Putamen (tissue), 1 donor: ENCODE measurements around the gene AGRN.
"Not testable (repeated sequence)": the region's sequence is repeated elsewhere in the genome, so short reads cannot be mapped to it uniquely, and the experiment has no call there.

Source experiments
- DNase-seq: peaks from one replicate; pipeline ENCODE4 v3.0.0-alpha.2; 2016; ENCODE audit warnings: low spot score

The AGRN gene

DNA sequence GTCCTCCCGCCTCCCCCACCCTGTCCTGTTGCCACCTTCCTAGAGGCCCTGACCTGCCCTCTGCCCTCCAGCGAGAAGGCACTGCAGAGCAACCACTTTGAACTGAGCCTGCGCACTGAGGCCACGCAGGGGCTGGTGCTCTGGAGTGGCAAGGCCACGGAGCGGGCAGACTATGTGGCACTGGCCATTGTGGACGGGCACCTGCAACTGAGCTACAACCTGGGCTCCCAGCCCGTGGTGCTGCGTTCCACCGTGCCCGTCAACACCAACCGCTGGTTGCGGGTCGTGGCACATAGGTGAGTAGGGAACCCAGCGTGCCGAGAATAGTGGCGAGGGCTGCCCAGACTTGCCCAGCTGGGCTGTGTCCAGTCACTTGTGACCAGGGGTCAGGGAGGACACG is 33.8 kb downstream of the AGRN start:
- no peak for DNase-seq

- DNase-seq: no peak
Measured at GRCh38 chr1:1054099-1054700, 34.3 kb downstream of the AGRN start.

DNA sequence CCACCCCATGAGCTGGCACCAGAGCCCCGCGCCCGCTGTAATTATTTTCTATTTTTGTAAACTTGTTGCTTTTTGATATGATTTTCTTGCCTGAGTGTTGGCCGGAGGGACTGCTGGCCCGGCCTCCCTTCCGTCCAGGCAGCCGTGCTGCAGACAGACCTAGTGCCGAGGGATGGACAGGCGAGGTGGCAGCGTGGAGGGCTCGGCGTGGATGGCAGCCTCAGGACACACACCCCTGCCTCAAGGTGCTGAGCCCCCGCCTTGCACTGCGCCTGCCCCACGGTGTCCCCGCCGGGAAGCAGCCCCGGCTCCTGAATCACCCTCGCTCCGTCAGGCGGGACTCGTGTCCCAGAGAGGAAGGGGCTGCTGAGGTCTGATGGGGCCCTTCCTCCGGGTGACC is 35.1 kb downstream of the AGRN start:
- no peak for DNase-seq

DNA sequence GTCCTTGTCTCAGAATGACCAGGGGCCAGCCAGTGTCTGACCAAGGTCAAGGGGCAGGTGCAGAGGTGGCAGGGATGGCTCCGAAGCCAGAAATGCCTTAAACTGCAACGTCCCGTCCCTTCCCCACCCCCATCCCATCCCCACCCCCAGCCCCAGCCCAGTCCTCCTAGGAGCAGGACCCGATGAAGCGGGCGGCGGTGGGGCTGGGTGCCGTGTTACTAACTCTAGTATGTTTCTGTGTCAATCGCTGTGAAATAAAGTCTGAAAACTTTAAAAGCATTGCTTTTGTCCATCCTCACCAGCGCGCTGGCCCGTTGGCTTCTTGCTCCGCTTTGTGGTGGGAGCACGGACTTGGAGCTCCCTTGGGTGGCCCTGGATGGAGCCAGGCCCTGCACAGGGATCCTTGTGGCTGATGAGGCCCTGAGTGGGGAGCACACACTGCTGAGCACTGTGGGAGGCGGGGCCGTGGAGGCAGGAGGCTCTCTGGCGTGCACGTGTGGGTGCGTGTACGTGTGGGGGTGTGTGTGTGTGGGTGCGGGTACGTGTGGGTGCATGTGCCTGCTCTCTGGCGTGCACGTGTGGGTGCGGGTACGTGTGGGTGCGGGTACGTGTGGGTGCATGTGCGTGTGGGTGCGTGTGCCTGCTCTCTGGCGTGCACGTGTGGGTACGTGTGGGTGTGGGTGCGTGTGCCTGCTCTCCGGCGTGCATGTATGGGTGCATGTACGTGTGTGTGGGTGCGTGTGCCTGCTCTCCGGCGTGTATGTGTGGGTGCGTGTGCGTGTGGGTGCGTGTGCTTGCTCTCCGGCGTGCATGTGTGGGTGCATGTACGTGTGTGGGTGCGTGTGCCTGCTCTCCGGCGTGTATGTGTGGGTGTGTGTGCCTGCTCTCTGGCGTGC is 36.2 kb downstream of the AGRN start:
- DNase-seq: no peak

DNA sequence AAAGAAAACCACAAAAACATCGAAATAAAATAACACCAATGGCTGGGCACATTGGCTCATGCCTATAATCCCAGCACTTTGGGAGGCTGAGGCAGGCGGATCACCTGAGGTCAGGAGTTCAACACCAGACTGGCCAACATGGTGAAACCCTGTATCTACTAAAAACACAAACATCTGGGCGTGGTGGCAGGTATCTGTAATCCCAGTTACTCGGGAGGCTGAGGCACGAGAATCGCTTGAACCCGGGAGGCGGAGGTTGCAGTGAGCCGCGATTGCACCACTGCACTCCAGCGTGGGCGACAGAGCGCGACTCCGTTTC is 37.8 kb downstream of the AGRN start:
- not testable (repeated sequence) for DNase-seq

DNA sequence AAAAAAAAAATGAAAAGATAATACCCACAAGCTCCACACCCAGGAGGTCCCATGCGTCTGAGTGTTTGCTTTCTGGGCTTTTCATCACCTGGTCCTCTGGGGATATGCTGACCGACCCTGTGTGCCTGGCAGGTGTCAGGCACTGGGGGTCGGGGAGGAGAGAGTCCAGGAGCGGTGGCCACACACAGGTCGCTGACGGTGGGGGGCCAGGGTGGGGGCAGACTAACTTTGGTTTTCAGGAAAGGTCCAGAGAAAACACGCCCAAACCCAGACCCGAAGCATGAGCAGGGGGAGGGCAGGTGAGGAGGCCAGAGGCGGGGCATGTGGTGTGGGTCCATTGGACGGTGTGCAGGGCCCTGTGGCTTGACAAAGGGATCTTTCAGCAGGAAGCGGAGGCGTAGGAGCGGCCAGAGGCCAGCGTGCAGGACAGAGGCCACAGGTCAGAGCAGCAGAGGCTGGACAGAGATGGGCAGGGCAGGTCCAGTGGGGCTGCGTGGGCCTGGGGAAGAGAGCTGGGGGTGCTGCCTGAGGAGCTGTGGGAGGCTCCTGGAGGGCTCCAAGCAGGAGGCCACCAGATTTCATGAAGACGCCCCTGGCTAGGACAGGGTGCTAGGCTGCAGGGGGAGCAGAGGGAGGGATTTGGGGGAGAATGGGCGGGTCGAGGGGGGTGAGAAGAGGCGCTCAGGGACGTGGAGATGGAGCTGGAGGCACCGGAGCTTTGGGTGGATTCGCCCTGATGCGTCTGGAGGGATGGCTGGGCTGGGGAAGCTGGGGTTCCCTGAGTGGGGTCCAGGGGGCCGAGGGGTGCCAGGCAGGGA is 38.4 kb downstream of the AGRN start:
- DNase-seq: no peak

GRCh38 chr1:1058921-1059493 is 39.1 kb downstream of the AGRN start:
- no peak for DNase-seq

DNA sequence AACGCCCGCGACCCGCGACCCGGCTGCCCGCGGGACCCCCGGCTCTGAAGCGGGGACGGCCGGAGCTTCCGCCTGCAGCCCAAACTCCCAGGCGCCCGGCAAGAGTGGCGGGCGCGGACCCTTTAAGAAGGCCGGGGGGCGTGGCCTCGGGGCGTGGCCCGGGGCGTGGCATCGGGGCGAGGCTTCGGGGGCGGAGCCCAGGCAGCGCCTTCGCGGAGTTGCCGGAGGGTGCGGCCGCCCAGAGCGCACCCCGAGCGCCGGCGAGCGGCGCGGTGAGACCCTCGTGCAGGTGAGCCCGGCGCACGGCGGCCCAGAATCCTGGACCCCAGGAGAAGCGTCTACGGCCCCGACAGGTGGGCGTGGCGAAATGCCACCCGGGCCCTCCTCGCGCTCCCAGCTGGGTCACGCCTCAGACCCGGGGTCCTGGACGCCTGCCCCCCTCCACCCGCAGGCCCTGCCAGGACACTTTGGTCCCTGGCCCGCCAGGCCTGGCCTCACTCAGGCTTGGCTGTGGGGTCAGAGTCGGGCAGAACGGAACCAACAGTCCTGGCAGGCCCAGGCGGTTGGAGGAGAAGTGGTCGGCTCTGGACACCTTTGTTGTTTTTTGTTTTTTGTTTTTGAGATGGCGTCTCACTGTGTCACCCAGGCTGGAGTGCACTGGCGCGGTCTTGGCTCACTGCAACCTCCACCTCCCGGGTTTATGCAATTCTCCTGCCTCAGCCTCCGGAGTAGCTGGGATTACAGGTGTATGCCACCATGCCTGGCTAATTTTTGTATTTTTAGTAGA is 39.8 kb downstream of the AGRN start:
- peak; percentile 71 for DNase-seq

DNA sequence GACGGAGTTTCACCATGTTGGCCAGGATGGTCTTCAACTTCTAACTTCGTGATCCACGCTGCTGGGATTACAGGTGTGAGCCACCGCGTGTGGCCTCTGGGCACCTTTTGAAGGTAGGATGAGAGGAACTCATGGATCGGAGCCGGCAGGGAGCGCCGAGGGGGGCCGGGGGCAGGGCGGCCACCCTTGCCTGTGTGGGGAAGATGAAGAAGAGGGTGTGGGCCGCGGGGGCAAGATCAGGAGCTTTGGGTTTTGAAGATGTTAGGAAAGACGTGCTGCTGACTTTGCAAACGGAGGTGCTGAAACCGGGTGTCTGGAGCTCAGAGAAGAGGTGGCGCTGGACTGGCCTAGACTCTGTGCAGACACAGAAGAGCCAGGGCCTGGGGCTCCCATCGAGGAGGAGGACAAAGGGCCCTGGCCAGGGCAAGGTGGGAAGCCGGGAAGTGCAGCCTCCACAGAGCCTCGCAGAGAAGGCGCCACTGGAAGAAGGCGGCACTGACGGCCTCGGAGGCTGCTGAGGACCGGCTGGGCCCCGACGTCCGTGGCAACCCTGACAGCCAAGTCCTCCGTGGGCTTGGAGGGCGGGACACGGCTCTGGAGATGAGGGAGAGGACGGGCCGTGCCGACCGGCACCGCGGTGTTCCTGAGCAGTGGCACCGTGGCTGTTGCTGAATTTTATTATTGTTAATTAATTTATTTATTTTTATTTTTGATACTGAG is 40.5 kb downstream of the AGRN start:
- DNase-seq: no peak

DNA sequence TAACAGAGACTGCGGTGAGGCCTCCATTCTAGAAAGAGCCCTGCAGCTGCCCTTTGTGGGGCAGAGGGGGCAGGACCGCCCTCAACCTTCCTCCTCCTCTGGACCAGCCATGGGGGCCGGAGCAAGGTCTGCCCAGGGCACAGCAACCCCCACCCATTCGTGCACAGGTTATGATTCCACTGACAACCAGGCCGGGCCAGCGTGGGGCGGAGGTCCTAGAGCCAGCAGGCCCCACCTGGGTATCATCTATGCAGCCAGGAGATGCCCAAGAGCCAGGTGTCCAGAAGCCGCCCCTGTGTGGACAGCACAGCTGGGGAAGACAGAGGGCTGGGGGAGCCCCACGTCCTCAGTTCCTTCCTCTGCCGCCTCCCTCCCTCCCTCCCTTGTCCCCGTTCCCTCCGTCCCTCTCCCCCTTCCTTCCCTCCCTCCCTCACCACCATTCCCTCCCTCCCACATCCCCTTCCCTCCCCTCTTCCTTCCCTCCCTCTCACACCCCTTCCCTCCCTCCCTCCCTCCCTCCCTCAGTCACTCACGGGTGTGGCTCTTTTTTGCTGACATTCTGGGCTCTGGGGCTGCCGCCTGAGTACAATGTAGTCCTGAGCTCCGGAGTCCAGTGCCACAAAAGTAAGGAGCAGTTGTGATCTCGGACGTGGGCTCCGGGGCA is 41.9 kb downstream of the AGRN start:
- DNase-seq: no peak

- no peak for DNase-seq
Measured at GRCh38 chr1:1062348-1063163, 42.6 kb downstream of the AGRN start.

DNA sequence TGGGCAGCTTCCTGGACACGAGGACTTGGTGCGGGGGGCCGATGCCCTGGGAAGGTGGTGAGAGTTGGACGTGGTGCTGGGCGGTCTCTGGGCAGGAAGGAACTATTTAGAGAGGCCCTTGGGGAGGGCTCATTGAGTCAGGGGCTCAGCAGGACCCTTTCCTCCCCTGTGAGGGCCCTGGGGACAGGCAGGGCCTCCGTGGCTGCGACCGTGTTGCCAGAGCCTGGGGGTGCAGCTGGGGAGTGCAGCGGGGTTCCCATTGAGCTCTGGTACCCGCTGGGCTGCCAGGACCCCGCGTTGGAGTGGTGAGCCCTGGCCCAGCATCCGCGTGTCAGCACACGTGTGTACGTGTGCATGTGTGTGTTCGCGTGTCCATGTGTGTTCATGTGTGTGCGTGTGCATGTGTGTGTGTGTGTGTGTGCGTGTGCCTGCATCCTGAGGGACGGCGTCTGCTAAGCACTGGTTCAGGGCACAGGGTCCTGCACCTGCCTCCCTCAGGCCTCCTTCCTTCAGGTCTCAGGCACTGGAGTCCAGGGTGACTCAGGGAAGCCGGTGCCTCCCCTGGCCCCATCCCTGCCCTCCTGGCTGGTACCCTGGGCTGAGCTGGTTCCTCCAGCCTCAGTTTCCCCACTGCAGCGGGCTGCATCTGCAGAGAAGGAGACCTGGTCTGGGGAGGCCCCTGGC is 43.5 kb downstream of the AGRN start:
- DNase-seq: no peak

GRCh38 chr1:1063945-1064831 is 44.3 kb downstream of the AGRN start:
- DNase-seq: no peak

DNA sequence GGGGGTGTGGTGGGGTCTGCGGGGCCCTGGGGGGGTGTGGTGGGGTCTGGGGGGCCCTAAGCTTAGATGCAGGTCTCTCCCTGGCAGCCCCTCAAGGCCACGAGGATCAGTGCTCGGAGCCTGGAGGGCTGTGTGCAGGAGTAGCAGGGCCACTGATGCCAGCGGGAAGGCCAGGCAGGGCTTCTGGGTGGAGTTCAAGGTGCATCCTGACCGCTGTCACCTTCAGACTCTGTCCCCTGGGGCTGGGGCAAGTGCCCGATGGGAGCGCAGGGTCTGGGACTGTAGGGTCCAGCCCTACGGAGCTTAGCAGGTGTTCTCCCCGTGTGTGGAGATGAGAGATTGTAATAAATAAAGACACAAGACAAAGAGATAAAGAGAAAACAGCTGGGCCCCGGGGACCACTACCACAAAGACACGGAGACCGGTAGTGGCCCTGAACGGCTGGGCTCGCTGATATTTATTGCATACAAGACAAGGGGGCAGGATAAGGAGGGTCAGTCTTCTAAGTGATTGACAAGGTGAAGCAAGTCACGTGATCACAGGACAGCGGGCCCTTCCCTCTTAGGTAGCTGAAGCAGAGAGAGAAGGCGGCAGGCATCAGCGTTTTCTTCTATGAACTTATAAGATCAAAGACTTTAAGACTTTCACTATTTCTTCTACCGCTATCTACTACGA is 45.5 kb downstream of the AGRN start:
- DNase-seq: no peak

- not testable (repeated sequence) for DNase-seq
Measured at GRCh38 chr1:1065940-1066304, 46.0 kb downstream of the AGRN start.

DNA sequence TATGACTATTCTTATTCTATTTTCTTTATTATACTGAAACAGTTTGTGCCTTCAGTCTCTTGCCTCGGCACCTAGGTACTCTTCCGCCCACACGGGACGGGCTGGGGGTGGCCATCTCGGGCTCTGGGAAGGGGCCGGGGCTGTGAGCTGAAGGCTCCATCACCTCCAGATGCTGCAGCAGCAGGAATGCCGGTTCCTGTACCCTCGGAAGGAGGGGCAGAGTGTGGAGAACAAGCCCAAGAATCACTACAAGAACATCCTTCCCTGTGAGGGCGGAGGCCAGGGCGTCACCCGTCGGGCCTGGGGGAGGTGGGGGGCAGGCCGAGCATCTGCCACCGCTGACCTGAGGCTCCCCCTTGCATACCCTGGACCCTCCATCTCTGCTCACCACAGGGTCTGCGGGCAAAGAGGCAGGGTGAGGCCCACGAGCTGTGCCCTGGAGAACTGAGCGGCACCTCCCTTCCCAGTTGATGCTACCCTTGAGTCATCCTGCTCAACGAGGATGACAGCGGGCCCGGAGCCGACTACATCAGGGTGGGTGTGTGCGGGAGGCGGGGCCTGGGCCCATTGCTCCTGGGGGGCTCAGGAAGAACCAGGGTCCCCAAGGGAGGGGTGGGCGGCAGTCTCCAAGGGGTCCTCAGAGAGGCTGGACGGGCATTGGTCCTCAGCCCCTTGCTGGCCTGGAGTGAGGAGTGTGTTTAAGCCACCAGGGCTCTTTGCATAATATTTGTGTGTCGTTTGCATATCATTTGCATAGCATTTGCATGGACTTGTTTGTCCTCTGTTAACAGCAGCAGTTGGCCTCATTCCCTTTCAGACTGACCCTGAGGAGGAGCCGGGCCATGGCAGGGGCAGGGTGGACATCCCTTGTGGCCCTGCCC is 46.7 kb downstream of the AGRN start:
- DNase-seq: peak; percentile 23
